Activated CD4-positive, CD25-positive, alpha-beta regulatory T cell (primary cell): ENCODE results near the gene HS2ST1.

Source experiments
- DNase-seq, 4 experiments: peaks; one replicate each; lab custom pipeline; 2025; lab: John Stamatoyannopoulos, UW

HS2ST1 gene

GRCh38 chr1:87141556-87141955, 227.1 kb downstream of the HS2ST1 start:
- DNase-seq = no peak

- DNase-seq = no peak
Measured at GRCh38 chr1:87143413-87144135, 229.1 kb downstream of the HS2ST1 start.

GRCh38 chr1:87144316-87144895, 230.0 kb downstream of the HS2ST1 start:
- no peak for DNase-seq

- DNase-seq = no peak
Measured at GRCh38 chr1:87144981-87145380, 230.5 kb downstream of the HS2ST1 start.

GRCh38 chr1:87146538-87146937, 232.1 kb downstream of the HS2ST1 start:
- no peak for DNase-seq

GRCh38 chr1:87146986-87147385, 232.6 kb downstream of the HS2ST1 start:
- no peak for DNase-seq

GRCh38 chr1:87147851-87148250, 233.4 kb downstream of the HS2ST1 start:
- no peak for DNase-seq

GRCh38 chr1:87148661-87149060, 234.2 kb downstream of the HS2ST1 start:
- no peak for DNase-seq

GRCh38 chr1:87149241-87150041, 235.0 kb downstream of the HS2ST1 start:
- no peak for DNase-seq

GRCh38 chr1:87150143-87150542, 235.7 kb downstream of the HS2ST1 start:
- DNase-seq = no peak

- no peak for DNase-seq
Measured at GRCh38 chr1:87151500-87152421, 237.3 kb downstream of the HS2ST1 start.

GRCh38 chr1:87154384-87154783, 239.9 kb downstream of the HS2ST1 start:
- DNase-seq = no peak

- DNase-seq = no peak
Measured at GRCh38 chr1:87155170-87155569, 240.7 kb downstream of the HS2ST1 start.

- DNase-seq = no peak
Measured at GRCh38 chr1:87155648-87156047, 241.2 kb downstream of the HS2ST1 start.

GRCh38 chr1:87156124-87156523, 241.7 kb downstream of the HS2ST1 start:
- no peak for DNase-seq

- no peak for DNase-seq
Measured at GRCh38 chr1:87159378-87159915, 245.0 kb downstream of the HS2ST1 start.
